Panc1 (cell line): ENCODE results near the gene WNK2. TPM values are rescaled to one million over a fixed set of nuclear protein-coding genes. Genes with fewer than 3 reads are reported as not detected.

Experiments
- ATAC-seq: fragments of 200-7000 bp; cut with Tn5 transposase; 2 replicates; pipeline ENCODE4 v1.9.1; 2020; ENCODE audit warnings: mild to moderate bottlenecking, moderate library complexity
- BruUV-seq: library from RNA; stranded (reverse); fragments of 400-500 nt; replicated peaks from 2 replicates; lab custom pipeline; 2021; lab: Mats Ljungman, UMichigan
- CTCF ChIA-PET: fragments of 300-600 bp; sonication (Branson Sonifier 250); formaldehyde crosslinking; loops from one replicate; lab custom pipeline; 2022; ENCODE audit warnings: antibody characterized with exemption; lab: Charles Lee
- POLR2A ChIA-PET: fragments of 300-600 bp; sonication (Branson Sonifier 250); formaldehyde crosslinking; loops from one replicate; lab custom pipeline; 2022; ENCODE audit warnings: antibody characterized with exemption; lab: Charles Lee
- DNase-seq: peaks from one replicate; pipeline ENCODE4 v3.0.0-alpha.2; 2010; ENCODE audit warnings: low read depth, low spot score
- H3K27ac ChIP-seq: 2 replicates; pipeline ENCODE4 v1.5.1; 2011; ENCODE audit warnings: mild to moderate bottlenecking, low read length, inconsistent platforms
- H3K27me3 ChIP-seq: fragments of 200-500 bp; sonication (Bioruptor generic); 2 replicates; pipeline ENCODE4 v1.6.0; 2014; ENCODE audit warnings: low read length, inconsistent platforms; ENCODE audit not compliant: control insufficient read depth, insufficient read depth
- H3K36me3 ChIP-seq: fragments of 200-500 bp; sonication (Bioruptor generic); 2 replicates; pipeline ENCODE4 v1.5.1; 2014; ENCODE audit warnings: inconsistent platforms, mild to moderate bottlenecking, low read length, moderate library complexity; ENCODE audit not compliant: control insufficient read depth, insufficient read depth
- H3K4me1 ChIP-seq: 2 replicates; pipeline ENCODE4 v1.5.1; 2011; ENCODE audit warnings: inconsistent platforms, mild to moderate bottlenecking, low read length, moderate library complexity; ENCODE audit not compliant: control insufficient read depth, insufficient read depth
- H3K4me3 ChIP-seq, 2 experiments: 2 replicates each; pipeline ENCODE4 v1.5.1; 2011 to 2012; ENCODE audit warnings: low read depth in 2 of 2, low read length in 2 of 2, mild to moderate bottlenecking in 2 of 2, inconsistent platforms in 1 of 2, moderate library complexity in 1 of 2
- H3K9me3 ChIP-seq: fragments of 200-500 bp; sonication (Bioruptor generic); 2 replicates; pipeline ENCODE4 v1.5.1; 2014; ENCODE audit warnings: low read depth, mild to moderate bottlenecking, inconsistent platforms, low read length, moderate library complexity; ENCODE audit not compliant: control insufficient read depth, insufficient read depth
- CTCF ChIP-seq: fragments of 450-650 bp; IDR thresholded peaks from 2 replicates; pipeline ENCODE4 v1.5.1; 2017; ENCODE audit warnings: mild to moderate bottlenecking
- POLR2AphosphoS5 ChIP-seq: IDR thresholded peaks from 2 replicates; pipeline ENCODE4 v1.6.1; 2012; ENCODE audit warnings: mild to moderate bottlenecking, low read depth, low read length, moderate library complexity
- REST ChIP-seq, 2 experiments: IDR thresholded peaks; 2 replicates each; pipeline ENCODE4 v1.6.1; 2011 to 2012; ENCODE audit warnings: low read depth in 2 of 2, control low read depth in 1 of 2, low read length in 1 of 2, mild to moderate bottlenecking in 1 of 2, moderate library complexity in 1 of 2; ENCODE audit not compliant: insufficient read depth in 1 of 2
- SIN3A ChIP-seq: IDR thresholded peaks from 2 replicates; pipeline ENCODE4 v1.6.1; 2012; ENCODE audit warnings: low read depth, mild to moderate bottlenecking, low read length, moderate library complexity, borderline replicate concordance; ENCODE audit not compliant: insufficient read depth
- TCF7L2 ChIP-seq: IDR thresholded peaks from 2 replicates; pipeline ENCODE4 v1.6.1; 2011; ENCODE audit warnings: mild to moderate bottlenecking, low read depth, low read length, inconsistent platforms
- in situ Hi-C: cut with HindIII; loops from 2 replicates; pipeline ENCODE4 v1.10.0; 2016; ENCODE audit warnings: low sequenced_read_pairs, low pct_unique_long_range_greater_than_20kb
- intact Hi-C: fragments of 100-400 bp; cut with micrococcal nuclease; formaldehyde crosslinking; loops from one replicate; pipeline ENCODE4 v1.10.0; 2022; ENCODE audit not compliant: unreplicated experiment
- total RNA-seq: library from RNA; stranded (reverse); gene quantifications from one replicate; pipeline ENCODE4 v1.2.1, GENCODE V29; 2021; ENCODE audit not compliant: unreplicated experiment

Gene WNK2
- total RNA-seq, 1 experiment from 2014 or later = 13.7 TPM

GRCh38 chr9:93325307-93326035, 141.5 kb downstream of the WNK2 start:
- Histone ChIP-seq H3K9me3 (no peaks in the 10 kb centered on the region), H3K36me3 (no peaks in the 10 kb centered on the region), H3K27me3 (no peaks in the 10 kb centered on the region), H3K4me1 (no peaks in the 10 kb centered on the region; the same call in none of the 2 replicates), H3K27ac (no peak overlapping the region), H3K4me3 (no peak overlapping the region)
- CTCF ChIA-PET = no interaction called here
- POLR2A ChIA-PET = no interaction called here
- no peak for TF ChIP-seq SIN3A
- TF ChIP-seq REST (IDR thresholded peaks at IDR 0.05; ENCODE audit: insufficient read depth in 1 of 2, low read depth in 2 of 2, low read length in 1 of 2) = no peak
- no peak for TF ChIP-seq TCF7L2
- no peak for TF ChIP-seq POLR2AphosphoS5
- no peak for TF ChIP-seq CTCF
- ATAC-seq (no peak), DNase-seq (no peak)
- no TSS peak for BruUV-seq
- intact Hi-C loops (no loop called here), in situ Hi-C loops (no loop called here)

GRCh38 chr9:93326056-93326455, 142.1 kb downstream of the WNK2 start:
- TF ChIP-seq POLR2AphosphoS5 = no peak
- TF ChIP-seq CTCF = no peak
- TF ChIP-seq REST (IDR thresholded peaks at IDR 0.05; ENCODE audit: insufficient read depth in 1 of 2, low read depth in 2 of 2, low read length in 1 of 2) = no peak
- TF ChIP-seq TCF7L2 = no peak
- no peak for TF ChIP-seq SIN3A
- no TSS peak for BruUV-seq
- DNase-seq (no peak), ATAC-seq (no peak)
- Histone ChIP-seq H3K36me3 (no peaks in the 10 kb centered on the region), H3K27ac (no peak overlapping the region), H3K9me3 (no peaks in the 10 kb centered on the region), H3K4me1 (no peaks in the 10 kb centered on the region; the same call in none of the 2 replicates), H3K4me3 (no peak overlapping the region), H3K27me3 (no peaks in the 10 kb centered on the region)
- intact Hi-C loops (no loop called here), in situ Hi-C loops (no loop called here)
- POLR2A ChIA-PET = interaction anchor here (0.6 kb wide), 1 partner anchor 28 kb away, joined by 4 read pairs; no protein-coding TSS in a partner anchor
- CTCF ChIA-PET = no interaction called here
